HT-29 (cell line): ENCODE results near the gene C19orf33. TPM values are rescaled to one million over a fixed set of nuclear protein-coding genes. Genes with fewer than 3 reads are reported as not detected.
"Not testable (repeated sequence)": the region's sequence is repeated elsewhere in the genome, so short reads cannot be mapped to it uniquely, and the experiment has no call there.

Experiments used
- DNase-seq: peaks from one replicate; pipeline ENCODE4 v3.0.0-alpha.2; 2015; ENCODE audit warnings: low spot score
- total RNA-seq: library from RNA; depleted of rRNA; stranded (reverse); fragments of >200 nt; shearing (Covaris generic); gene quantifications from 2 replicates; pipeline ENCODE4 v1.2.3, GENCODE V29; 2014; rRNA removed

Gene C19orf33
- 1,318 and 1,477 TPM in 2 replicates for total RNA-seq

- peak; percentile 100 for DNase-seq
Observed at GRCh38 chr19:38303517-38304351, at the start of gene C19orf33. C19orf33 (plus strand) TSS chr19:38304251; CDS start chr19:38304262, 11 bp downstream.

- no peak for DNase-seq
Observed at GRCh38 chr19:38255383-38256014, 48.6 kb upstream of the C19orf33 start.

- DNase-seq = not testable (repeated sequence)
Observed at GRCh38 chr19:38261942-38262341, 42.1 kb upstream of the C19orf33 start.

DNA sequence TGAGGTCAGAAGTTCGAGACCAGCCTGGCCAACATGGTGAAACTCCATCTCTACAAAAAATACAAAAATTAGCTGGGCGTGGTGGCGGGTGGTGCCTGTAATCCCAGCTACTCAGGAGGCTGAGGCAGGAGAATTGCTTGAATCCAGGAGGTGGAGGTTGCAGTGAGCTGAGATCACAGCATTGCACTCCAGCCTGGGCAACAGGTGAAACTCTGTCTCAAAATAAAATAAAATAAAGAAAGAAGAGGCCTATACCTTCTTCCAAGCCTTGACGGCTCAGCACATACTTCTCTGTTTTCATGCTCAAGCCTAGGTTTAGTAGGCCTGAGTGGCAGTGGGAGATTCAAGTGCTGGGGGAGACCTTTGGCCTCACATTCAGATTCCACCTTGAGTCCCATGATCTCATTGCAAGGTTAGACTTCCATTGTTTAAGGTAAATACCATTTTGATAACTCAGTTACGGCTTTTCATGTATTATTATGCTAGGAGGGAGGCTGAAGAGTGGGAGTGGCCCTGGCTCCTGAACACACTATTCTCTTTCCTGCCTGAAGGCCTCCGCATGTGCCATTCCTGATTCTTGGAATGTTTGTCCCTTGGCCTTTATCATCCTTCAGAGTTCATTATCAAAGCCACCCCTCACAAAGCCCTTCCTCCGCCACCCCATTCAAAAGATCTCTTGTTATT, 41.3 kb upstream of the C19orf33 start:
- no peak for DNase-seq

DNA sequence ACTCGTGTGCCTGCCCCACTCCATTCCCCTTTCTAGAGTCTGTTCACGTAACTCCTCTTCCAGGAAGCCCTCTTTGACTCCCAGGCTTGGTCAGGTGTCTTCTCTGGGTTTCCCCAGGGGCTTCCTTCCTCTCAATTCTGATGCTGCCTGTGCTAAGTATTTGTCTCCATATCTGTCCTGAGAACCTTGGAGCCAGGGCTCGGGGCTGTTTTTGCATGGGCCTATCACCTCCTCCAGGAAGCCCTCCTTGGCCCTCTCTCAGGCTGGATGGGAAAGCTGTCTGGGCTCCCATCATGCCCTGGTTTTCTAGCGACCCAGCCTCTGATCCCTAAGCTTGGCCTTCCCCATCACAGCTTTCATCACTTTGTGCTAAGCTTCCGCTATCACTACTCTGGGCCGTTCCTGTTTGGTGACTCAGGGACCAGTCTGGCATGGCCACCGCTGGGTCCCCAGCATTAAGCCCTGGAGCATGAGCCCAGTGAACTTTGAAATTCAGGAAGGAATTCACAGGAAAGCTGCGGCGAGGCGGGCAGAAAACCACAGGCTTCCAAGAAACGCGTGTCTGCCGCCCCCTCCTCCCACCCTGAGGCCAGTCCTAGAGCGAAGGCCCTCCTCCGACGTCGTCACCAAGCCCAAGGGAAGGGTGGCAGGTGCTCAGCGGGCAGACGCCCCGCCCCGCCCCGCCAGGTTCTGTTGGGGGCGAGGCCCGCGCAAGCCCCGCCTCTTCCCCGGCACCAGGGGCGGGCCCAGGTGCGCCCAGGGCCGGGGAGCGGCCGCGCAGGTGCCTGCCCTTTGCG, 40.2 kb upstream of the C19orf33 start:
- DNase-seq = peak; percentile 100

- DNase-seq = no peak
Observed at GRCh38 chr19:38264486-38265212, 39.4 kb upstream of the C19orf33 start, which contains the start of gene SPINT2. SPINT2 (plus strand) TSS chr19:38264573; CDS start chr19:38264893, 320 bp downstream.

- DNase-seq = peak; percentile 80
Observed at GRCh38 chr19:38265213-38265861, 38.7 kb upstream of the C19orf33 start.

DNA sequence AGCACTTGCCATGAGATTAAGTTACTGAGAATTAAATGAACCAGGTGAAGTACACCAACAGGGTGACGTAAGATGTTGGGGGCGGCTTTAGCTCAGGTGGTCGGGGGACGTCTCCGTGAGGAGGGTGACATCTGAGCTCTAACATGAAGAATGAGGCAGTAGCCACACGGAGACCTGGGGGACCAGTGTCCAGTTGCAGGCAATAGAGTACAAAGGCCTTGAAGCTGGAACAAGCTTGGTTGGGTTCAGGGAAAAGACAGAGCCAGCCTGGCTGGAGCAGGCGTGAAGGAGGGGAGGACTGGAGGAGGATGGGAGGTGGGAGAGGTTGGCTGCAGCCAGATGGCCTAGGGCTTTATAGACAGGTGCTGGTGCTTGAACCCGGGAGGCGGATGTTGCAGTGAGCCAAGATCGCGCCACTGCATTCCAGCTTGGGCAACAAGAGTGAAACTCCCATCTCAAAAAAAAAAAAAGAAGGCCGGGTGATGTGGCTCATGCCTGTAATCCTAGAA, 38.1 kb upstream of the C19orf33 start:
- DNase-seq = peak; percentile 46

- DNase-seq = peak; percentile 86
Observed at GRCh38 chr19:38266981-38267597, 37.0 kb upstream of the C19orf33 start.

GRCh38 chr19:38267761-38268483, 36.1 kb upstream of the C19orf33 start:
- DNase-seq = peak; percentile 43

DNA sequence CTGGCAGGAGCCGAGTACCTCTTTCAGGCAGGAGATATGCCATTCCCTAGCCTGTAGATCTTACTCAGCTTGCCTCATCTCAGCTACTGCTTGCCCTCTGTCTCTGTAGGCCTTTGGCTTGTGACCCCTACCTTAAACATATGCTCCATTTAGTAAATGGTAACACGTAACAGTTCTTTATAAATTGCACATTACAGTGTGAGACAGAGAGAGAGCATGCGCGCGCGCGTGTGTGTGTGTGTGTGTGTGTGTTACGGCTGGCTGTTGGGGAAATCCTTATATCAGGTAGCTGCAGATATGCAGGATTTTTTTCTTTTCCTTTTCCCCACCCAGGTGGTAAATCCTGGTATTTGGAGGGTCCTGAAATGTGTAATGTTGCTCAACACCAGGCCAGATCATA, 35.5 kb upstream of the C19orf33 start:
- DNase-seq = no peak

- DNase-seq = no peak
Observed at GRCh38 chr19:38270587-38271167, 33.4 kb upstream of the C19orf33 start.

GRCh38 chr19:38273499-38273898, 30.6 kb upstream of the C19orf33 start:
- DNase-seq = peak; percentile 93

DNA sequence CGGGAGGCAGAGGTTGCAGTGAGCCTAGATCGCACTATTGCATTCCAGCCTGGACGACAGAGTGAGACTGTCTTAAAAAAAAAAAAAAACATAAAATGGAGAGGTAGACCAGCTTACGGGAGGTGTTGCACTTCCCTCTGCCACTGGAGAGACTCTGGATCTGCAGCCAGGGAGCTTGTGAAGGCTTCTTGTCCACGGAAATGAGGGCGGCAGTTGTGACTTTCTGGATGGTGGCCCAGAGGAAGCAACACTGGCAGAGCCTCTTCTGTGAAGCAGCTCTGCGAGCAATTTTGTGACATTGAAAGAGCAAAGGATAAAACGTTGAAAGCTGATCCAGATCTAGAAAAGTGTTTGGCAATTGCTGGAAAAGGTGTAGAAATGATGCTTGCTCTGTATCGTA, 29.3 kb upstream of the C19orf33 start:
- no peak for DNase-seq

DNA sequence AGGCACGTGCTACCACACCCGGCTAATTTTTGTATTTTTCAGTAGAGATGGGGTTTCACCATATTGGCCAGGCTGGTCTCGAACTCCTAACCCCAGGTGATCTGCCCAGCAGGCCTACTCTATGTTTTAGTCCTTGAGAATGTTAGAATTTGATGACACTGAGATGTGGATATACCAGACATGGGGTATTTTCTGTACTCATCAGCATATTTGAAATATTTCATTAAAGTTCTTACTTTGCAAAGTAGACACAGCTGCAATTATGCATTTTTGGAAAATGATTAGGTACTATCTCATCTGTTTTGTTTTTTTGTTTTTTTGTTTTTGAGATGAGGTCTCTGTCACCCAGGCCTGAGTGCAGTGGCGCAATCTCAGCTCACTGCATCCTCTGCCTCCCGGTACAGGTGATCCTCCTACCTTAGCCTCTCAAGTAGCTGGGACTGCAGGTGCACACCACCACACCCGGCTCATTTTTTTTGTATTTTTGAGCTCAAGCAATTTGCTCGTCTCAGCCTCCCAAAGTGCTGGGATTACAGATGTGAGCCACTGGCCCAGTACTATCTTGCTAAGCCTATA, 27.0 kb upstream of the C19orf33 start:
- DNase-seq = no peak

DNA sequence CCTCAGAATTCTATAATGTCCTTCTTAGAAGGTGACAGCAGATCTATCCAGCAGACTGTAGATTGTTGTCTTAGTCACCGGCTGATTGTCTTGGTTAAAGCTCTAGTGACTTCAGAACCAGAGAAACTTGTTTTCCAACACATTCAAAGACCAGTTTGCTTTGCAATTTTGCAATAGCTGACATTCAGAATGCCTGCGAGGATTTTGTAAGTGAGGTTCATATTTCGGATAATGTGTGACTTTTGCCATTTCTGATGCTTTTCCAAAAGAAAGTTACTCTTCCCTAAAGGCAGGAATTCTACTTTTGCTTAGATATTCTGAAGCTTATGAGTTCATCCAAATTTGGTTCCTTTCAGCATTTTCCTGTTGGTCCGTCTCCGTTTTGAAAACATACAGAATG, 26.5 kb upstream of the C19orf33 start:
- peak; percentile 73 for DNase-seq

GRCh38 chr19:38277969-38278680, 25.9 kb upstream of the C19orf33 start:
- DNase-seq = no peak
